ENCODE measurements around the gene OSMR.

DNA sequence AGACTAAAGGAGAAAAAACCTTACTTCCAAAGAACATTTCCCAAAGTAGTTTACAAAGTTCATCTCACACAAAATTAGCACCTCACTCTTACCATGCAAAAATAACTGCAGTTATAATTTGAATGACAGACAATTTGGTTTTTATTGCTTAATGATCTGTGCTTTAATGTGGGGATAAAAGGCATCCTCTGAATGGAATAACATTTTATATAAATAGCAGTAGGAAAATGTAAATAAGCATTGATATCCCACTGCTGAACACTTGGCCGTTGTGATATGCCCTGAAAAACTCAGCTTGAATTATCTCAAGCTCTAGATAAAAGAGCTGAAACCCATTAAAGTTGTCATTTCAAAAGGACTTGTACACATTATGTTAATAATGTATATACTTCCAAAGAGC is 93.2 kb downstream of the OSMR start:
- TF ChIP-seq, protein P1, sequence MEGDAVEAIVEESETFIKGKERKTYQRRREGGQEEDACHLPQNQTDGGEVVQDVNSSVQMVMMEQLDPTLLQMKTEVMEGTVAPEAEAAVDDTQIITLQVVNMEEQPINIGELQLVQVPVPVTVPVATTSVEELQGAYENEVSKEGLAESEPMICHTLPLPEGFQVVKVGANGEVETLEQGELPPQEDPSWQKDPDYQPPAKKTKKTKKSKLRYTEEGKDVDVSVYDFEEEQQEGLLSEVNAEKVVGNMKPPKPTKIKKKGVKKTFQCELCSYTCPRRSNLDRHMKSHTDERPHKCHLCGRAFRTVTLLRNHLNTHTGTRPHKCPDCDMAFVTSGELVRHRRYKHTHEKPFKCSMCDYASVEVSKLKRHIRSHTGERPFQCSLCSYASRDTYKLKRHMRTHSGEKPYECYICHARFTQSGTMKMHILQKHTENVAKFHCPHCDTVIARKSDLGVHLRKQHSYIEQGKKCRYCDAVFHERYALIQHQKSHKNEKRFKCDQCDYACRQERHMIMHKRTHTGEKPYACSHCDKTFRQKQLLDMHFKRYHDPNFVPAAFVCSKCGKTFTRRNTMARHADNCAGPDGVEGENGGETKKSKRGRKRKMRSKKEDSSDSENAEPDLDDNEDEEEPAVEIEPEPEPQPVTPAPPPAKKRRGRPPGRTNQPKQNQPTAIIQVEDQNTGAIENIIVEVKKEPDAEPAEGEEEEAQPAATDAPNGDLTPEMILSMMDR (IDR thresholded peaks at IDR 0.05; ENCODE audit: extremely low read depth in 1 of 2, insufficient read depth in 1 of 2, low read depth in 1 of 2, low read length in 2 of 2) = no peak
- TF ChIP-seq POLR2A (IDR thresholded peaks at IDR 0.05; ENCODE audit: low read depth, low read length) (no peak), POLR2AphosphoS5 (IDR thresholded peaks at IDR 0.05; ENCODE audit: insufficient read depth, low read depth, low read length) (no peak), EZH2 (IDR thresholded peaks at IDR 0.05; ENCODE audit: borderline replicate concordance, low read depth, low read length, severe bottlenecking) (no peak), MYC (IDR thresholded peaks at IDR 0.05; ENCODE audit: low read depth, low read length) (no peak), JUN (IDR thresholded peaks at IDR 0.05; ENCODE audit: borderline replicate concordance, insufficient read depth, insufficient read length, low read depth) (no peak)
